GM18951 (cell line): ENCODE results near the gene TSPAN7.

ENCODE experiments used
- POLR2A ChIP-seq: IDR thresholded peaks from 4 replicates; pipeline ENCODE4 v1.6.1; 2011; ENCODE audit warnings: mild to moderate bottlenecking; ENCODE audit not compliant: insufficient read length, insufficient read depth; ENCODE audit errors: extremely low read depth
- in situ Hi-C: fragments of 300-500 bp; cut with MboI; formaldehyde crosslinking; loops from one replicate; pipeline ENCODE4 v1.12.0; 2022; ENCODE audit warnings: low sequenced_read_pairs, mixed read lengths, inconsistent platforms; ENCODE audit not compliant: unreplicated experiment

TSPAN7 gene

GRCh38 chrX:38639730-38640129, 78.4 kb downstream of the TSPAN7 start:
- in situ Hi-C loops = no loop called here
- no peak for TF ChIP-seq POLR2A

- in situ Hi-C loops = no loop called here
- no peak for TF ChIP-seq POLR2A
These were observed 79.9 kb downstream of the TSPAN7 start for GRCh38 chrX:38641197-38641596.

- in situ Hi-C loops = no loop called here
- TF ChIP-seq POLR2A = no peak
These were observed 82.6 kb downstream of the TSPAN7 start for GRCh38 chrX:38643903-38644302.

- in situ Hi-C loops = no loop called here
- TF ChIP-seq POLR2A = no peak
These were observed 84.8 kb downstream of the TSPAN7 start for GRCh38 chrX:38646129-38646528.

- in situ Hi-C loops = no loop called here
- no peak for TF ChIP-seq POLR2A
These were observed 87.9 kb downstream of the TSPAN7 start for GRCh38 chrX:38649221-38649620.

- TF ChIP-seq POLR2A = no peak
- in situ Hi-C loops = no loop called here
These were observed 88.6 kb downstream of the TSPAN7 start for GRCh38 chrX:38649674-38650647.

- no peak for TF ChIP-seq POLR2A
- in situ Hi-C loops = no loop called here
These were observed 90.6 kb downstream of the TSPAN7 start for GRCh38 chrX:38651625-38652601.

GRCh38 chrX:38652934-38653442, 91.6 kb downstream of the TSPAN7 start:
- in situ Hi-C loops = no loop called here

GRCh38 chrX:38654302-38654701, 93.0 kb downstream of the TSPAN7 start:
- TF ChIP-seq POLR2A = no peak
- in situ Hi-C loops = no loop called here

More at GRCh38 chrX:38652934-38653442, 91.6 kb downstream of the TSPAN7 start:
- TF ChIP-seq POLR2A = no peak

- in situ Hi-C loops = no loop called here
- no peak for TF ChIP-seq POLR2A
These were observed 95.1 kb downstream of the TSPAN7 start for GRCh38 chrX:38656350-38656915.

GRCh38 chrX:38657562-38657961, 96.2 kb downstream of the TSPAN7 start:
- no peak for TF ChIP-seq POLR2A
- in situ Hi-C loops = no loop called here

GRCh38 chrX:38660395-38661102, 99.2 kb downstream of the TSPAN7 start:
- TF ChIP-seq POLR2A = no peak
- in situ Hi-C loops = no loop called here
